GM12872 (cell line): ENCODE results near the gene REEP1.
A peak's percentile ranks its signal among the peaks of the same experiment; 100 is the strongest.

Experiments used
- CTCF ChIP-seq: IDR thresholded peaks from 3 replicates; pipeline ENCODE4 v1.5.1; 2011; ENCODE audit warnings: low read depth, mild to moderate bottlenecking, low read length, moderate library complexity; ENCODE audit not compliant: insufficient read depth

REEP1 gene

GRCh38 chr2:86337244-86337835 is at the start of gene REEP1:
Gene REEP1 (minus strand): TSS chr2:86337626. CDS start chr2:86337510, 116 bp downstream.
- no peak for TF ChIP-seq CTCF

GRCh38 chr2:86383844-86384243 is 46.4 kb upstream of the REEP1 start:
- TF ChIP-seq CTCF, result no peak

- no peak for TF ChIP-seq CTCF
Measured at GRCh38 chr2:86382698-86383097, 45.3 kb upstream of the REEP1 start.

GRCh38 chr2:86382108-86382507 is 44.7 kb upstream of the REEP1 start:
- no peak for TF ChIP-seq CTCF

GRCh38 chr2:86378469-86378868 is 41.0 kb upstream of the REEP1 start:
- no peak for TF ChIP-seq CTCF

GRCh38 chr2:86375623-86376022 is 38.2 kb upstream of the REEP1 start:
- TF ChIP-seq CTCF, result no peak

GRCh38 chr2:86372641-86373502 is 35.4 kb upstream of the REEP1 start:
- TF ChIP-seq CTCF, result peak; percentile 69
